K562 (cell line): ENCODE results near the gene FOXL3. TPM values are rescaled to one million over a fixed set of nuclear protein-coding genes. Genes with fewer than 3 reads are reported as not detected.

Experiments used
- ATAC-seq: fragments of 200-7000 bp; cut with Tn5 transposase; 3 replicates; pipeline ENCODE4 v1.9.1; 2020; ENCODE audit warnings: moderate library complexity
- BruUV-seq: library from RNA; stranded (reverse); fragments of 400-500 nt; replicated peaks from 2 replicates; lab custom pipeline; 2021; lab: Mats Ljungman, UMichigan
- CTCF ChIA-PET: fragments of 300-600 bp; formaldehyde crosslinking; extraction: SDS; loops from one replicate; lab custom pipeline; 2021; ENCODE audit warnings: low intra/inter-chr PET ratio; lab: Yijun Ruan, JAX
- POLR2A ChIA-PET: fragments of 300-600, 350-650 bp; sonication (Branson Sonifier 250); formaldehyde crosslinking; extraction: SDS; loops from one replicate; lab custom pipeline; 2021; ENCODE audit warnings: antibody characterized with exemption, inconsistent platforms; lab: Yijun Ruan, JAX
- DNase-seq, 4 experiments: peaks; one replicate each; pipeline versions ENCODE4 v3.0.0 to v3.0.0-alpha.2; 2011 to 2018; ENCODE audit warnings: low spot score in 3 of 4, mixed read lengths in 3 of 4; ENCODE audit errors: extremely low read depth in 1 of 4
- FAIRE-seq: peaks from 2 replicates; lab custom pipeline; 2011; peaks lifted over from hg19 to GRCh38; lab: Jason Lieb, UNC
- H2AFZ ChIP-seq: 2 replicates; pipeline ENCODE4 v1.6.0; 2011; ENCODE audit warnings: low read depth, low read length, control low read depth, inconsistent platforms
- H3K27ac ChIP-seq: fragments of 200-600 bp; 3 replicates; pipeline ENCODE4 v1.8.0; 2011; ENCODE audit warnings: low read depth, mild to moderate bottlenecking, control low read depth, inconsistent platforms, low read length, moderate library complexity, mixed read lengths; ENCODE audit errors: extremely low read depth
- H3K27me3 ChIP-seq, 2 experiments: fragments of 300-600 bp in 1 of 2; 2 replicates in 1 of 2; 3 replicates in 1 of 2; pipeline versions ENCODE4 v1.6.0 to v1.8.0; 2011; ENCODE audit warnings: inconsistent platforms in 2 of 2, low read length in 2 of 2, mild to moderate bottlenecking in 1 of 2, mixed read lengths in 1 of 2, moderate library complexity in 1 of 2; ENCODE audit not compliant: control insufficient read depth in 2 of 2, insufficient read depth in 2 of 2
- H3K36me3 ChIP-seq: fragments of 300-600 bp; 3 replicates; pipeline ENCODE4 v1.8.0; 2011; ENCODE audit warnings: mild to moderate bottlenecking, low read length, inconsistent platforms; ENCODE audit not compliant: control insufficient read depth, insufficient read depth
- H3K4me1 ChIP-seq, 2 experiments: fragments of 200-600 bp in 1 of 2; replicated peaks in 1 of 2; 2 replicates in 1 of 2; 3 replicates in 1 of 2; pipeline versions ENCODE4 v1.5.1 to v1.8.0; 2011; ENCODE audit warnings: inconsistent platforms in 2 of 2, low read length in 2 of 2, mild to moderate bottlenecking in 1 of 2, mixed read lengths in 1 of 2, moderate library complexity in 1 of 2; ENCODE audit not compliant: control insufficient read depth in 2 of 2, insufficient read depth in 2 of 2
- H3K4me2 ChIP-seq: 2 replicates; pipeline ENCODE4 v1.6.1; 2011; ENCODE audit warnings: low read length, control low read depth, inconsistent platforms, mixed read lengths; ENCODE audit not compliant: insufficient read depth
- H3K4me3 ChIP-seq: fragments of 200-600 bp; sonication (generic), shearing (Covaris generic); 2 replicates; pipeline ENCODE4 v1.5.1; 2016; ENCODE audit warnings: control low read depth, inconsistent platforms
- H3K79me2 ChIP-seq: fragments of 200-600 bp; 3 replicates; pipeline ENCODE4 v1.8.0; 2011; ENCODE audit warnings: low read length, inconsistent platforms; ENCODE audit not compliant: control insufficient read depth, insufficient read depth
- H3K9ac ChIP-seq, 2 experiments: 2 replicates each; pipeline versions ENCODE4 v1.6.0 to v1.6.1; 2011; ENCODE audit warnings: low read depth in 2 of 2, low read length in 2 of 2, control low read depth in 1 of 2, inconsistent platforms in 1 of 2, mild to moderate bottlenecking in 1 of 2, mixed read lengths in 1 of 2; ENCODE audit not compliant: insufficient read depth in 1 of 2
- H3K9me1 ChIP-seq: one replicate; pipeline ENCODE4 v1.6.0; 2011; ENCODE audit warnings: inconsistent platforms, mild to moderate bottlenecking, low read length, moderate library complexity; ENCODE audit not compliant: control insufficient read depth, insufficient read depth
- H3K9me3 ChIP-seq: replicated peaks from 2 replicates; pipeline ENCODE4 v1.5.1; 2011; ENCODE audit warnings: low read depth, low read length, inconsistent platforms; ENCODE audit not compliant: control insufficient read depth, insufficient read depth
- H4K20me1 ChIP-seq: replicated peaks from 2 replicates; pipeline ENCODE4 v1.6.1; 2011; ENCODE audit warnings: low read length, inconsistent platforms, mixed read lengths; ENCODE audit not compliant: control insufficient read depth, insufficient read depth
- CBFA2T3 ChIP-seq: fragments of 450-650 bp; IDR thresholded peaks from 2 replicates; pipeline ENCODE4 v1.6.1; 2017
- CREB3L1 ChIP-seq: fragments of 450-650 bp; IDR thresholded peaks from 2 replicates; pipeline ENCODE4 v1.6.1; 2014; ENCODE audit warnings: low read depth, mild to moderate bottlenecking, moderate library complexity, borderline replicate concordance
- EZH2 ChIP-seq: IDR thresholded peaks from 2 replicates; pipeline ENCODE4 v1.6.1; 2012; ENCODE audit warnings: low read depth, mild to moderate bottlenecking, inconsistent platforms, low read length, borderline replicate concordance
- GTF2B ChIP-seq: IDR thresholded peaks from 2 replicates; pipeline ENCODE4 v1.6.1; 2011; ENCODE audit not compliant: insufficient read length; ENCODE audit errors: extremely low read depth
- HDAC3 ChIP-seq: fragments of 450-650 bp; IDR thresholded peaks from 2 replicates; pipeline ENCODE4 v1.6.1; 2018; ENCODE audit warnings: borderline replicate concordance, mild to moderate bottlenecking, moderate library complexity; ENCODE audit not compliant: partially characterized antibody
- PPARD ChIP-seq: fragments of 250-450 bp; sonication (Bioruptor Pico); IDR thresholded peaks from 2 replicates; pipeline ENCODE4 v1.8.0; 2022; ENCODE audit warnings: inconsistent platforms, mild to moderate bottlenecking, moderate library complexity
- ZBTB43 ChIP-seq: sonication (generic); formaldehyde crosslinking; IDR thresholded peaks from 2 replicates; pipeline ENCODE4 v1.8.0; 2023; ENCODE audit warnings: mild to moderate bottlenecking, missing genetic modification reagents
- ZNF224 ChIP-seq: sonication (generic); formaldehyde crosslinking; IDR thresholded peaks from 2 replicates; pipeline ENCODE4 v1.8.0; 2022; ENCODE audit warnings: mild to moderate bottlenecking, missing genetic modification reagents
- ZNF785 ChIP-seq: fragments of 250-450 bp; sonication (Bioruptor Pico); IDR thresholded peaks from 2 replicates; pipeline ENCODE4 v1.4.0; 2020; ENCODE audit warnings: mild to moderate bottlenecking
- WGBS: fragments of 100-300 bp; shearing (Covaris generic); methylation state at CpG from one replicate; pipeline ENCODE4 v1.1.6; 2016; ENCODE audit warnings: low coverage, mixed read lengths; ENCODE audit not compliant: insufficient coverage; ENCODE audit errors: missing lambda C conversion rate; 5-methylcytosine and 5-hydroxymethylcytosine counted together
- in situ Hi-C: fragments of 300-500 bp; cut with MboI; formaldehyde crosslinking; loops from 4 replicates; pipeline ENCODE4 v1.15.0; 2018; ENCODE audit warnings: inconsistent platforms, mixed read lengths
- intact Hi-C: fragments of 100-400 bp; cut with micrococcal nuclease; formaldehyde crosslinking; loops from 2 replicates; pipeline ENCODE4 v1.14.2; 2022
- polyA plus RNA-seq, 8 experiments: library from polyadenylated mRNA; depleted of rRNA in 4 of 8; stranded (reverse) in 5 of 8; unstranded in 3 of 8; fragments of >200 nt; fragmentation: Nextera tagmentation in 2 of 8; fragmentation: Illumina TruSeq in 1 of 8; extraction: Ambion mirVana in 2 of 8; extraction: Trizol in 1 of 8; gene quantifications; 2 replicates each; pipeline versions ENCODE4 v1.2.1 to v1.2.3, GENCODE V29; 2011 to 2014; ENCODE audit warnings: inconsistent platforms in 1 of 8, missing spikeins in 1 of 8
- total RNA-seq, 7 experiments: library from RNA; depleted of rRNA in 6 of 7; stranded (reverse); fragments of >200 nt in 6 of 7; fragmentation: Illumina TruSeq in 2 of 7; extraction: Trizol in 2 of 7; gene quantifications; 2 replicates each; pipeline versions ENCODE4 v1.2.1 to v1.2.3, GENCODE V29; 2011 to 2021; ENCODE audit warnings: low replicate concordance in 1 of 7

The FOXL3 gene
- total and polyA plus RNA-seq, 9 of the 15 experiments (the other 6 are each of a cell fraction or from before 2014, with no cell fraction given): not detected

- 5% methylated on average over 15 of the region's 16 CpGs for WGBS
- no peak overlapping the region for H3K27ac ChIP-seq
- DNase-seq (no peak), FAIRE-seq (no peak), ATAC-seq (no peak)
- intact Hi-C loops: no loop called here
- H3K9me3 ChIP-seq: peaks cover 13% of the 10 kb centered on the region; the same call in 1 of the 2 replicates
- H2AFZ ChIP-seq: no peak overlapping the region
- H3K36me3 ChIP-seq: no peaks in the 10 kb centered on the region
- no peak overlapping the region for H3K4me2 ChIP-seq
- no peaks in the 10 kb centered on the region for H3K9me1 ChIP-seq
- H3K4me1 ChIP-seq: peaks cover 0 to 13% of the 10 kb centered on the region in 2 experiments; a peak in 2 of 5 replicates
- CTCF ChIA-PET: interaction anchor here (0.7 kb wide), 1 partner anchor 429 kb away, joined by 6 read pairs; no protein-coding TSS in a partner anchor
- no peaks in the 10 kb centered on the region for H3K79me2 ChIP-seq
- POLR2A ChIA-PET: no interaction called here
- in situ Hi-C loops: loop anchor here (5.0 kb wide), 1 partner anchor 192 kb away; no protein-coding TSS in a partner anchor
- H3K27me3 ChIP-seq: peaks cover 47 to 61% of the 10 kb centered on the region in 2 experiments
- TF ChIP-seq EZH2 (0 out of 2 replicates have a peak, but pooled peaks have one; percentile 17), PPARD (no peak)
- H4K20me1 ChIP-seq: no peaks in the 10 kb centered on the region
- H3K9ac ChIP-seq: no peak overlapping the region
- no peak overlapping the region for H3K4me3 ChIP-seq
- no TSS peak for BruUV-seq
Measured at GRCh38 chr7:330511-331230, 40.7 kb downstream of the FOXL3 start.

GRCh38 chr7:332020-332517 lies 42.1 kb downstream of the FOXL3 start:
- ChIA-PET CTCF (interaction anchor here (0.9 to 1.7 kb wide), 2 partner anchors 10 to 442 kb away, joined by 3 read pairs; no protein-coding TSS in a partner anchor), POLR2A (interaction anchor here (0.6 kb wide), 1 partner anchor 334 kb away, joined by 3 read pairs; no protein-coding TSS in a partner anchor)
- 41% methylated on average over 22 of the region's 23 CpGs for WGBS
- intact Hi-C loops (no loop called here), in situ Hi-C loops (loop anchor here (5.0 kb wide), 1 partner anchor 190 kb away; no protein-coding TSS in a partner anchor)
- Histone ChIP-seq H3K4me2 (no peak overlapping the region), H3K79me2 (no peaks in the 10 kb centered on the region), H3K27me3 (peaks cover 33 to 47% of the 10 kb centered on the region in 2 experiments), H3K9ac (0 out of 4 replicates have a peak overlapping the region, but pooled peaks of 1 of the 2 experiments have one; percentile 13), H3K9me3 (peaks cover 10% of the 10 kb centered on the region; the same call in 1 of the 2 replicates), H4K20me1 (no peaks in the 10 kb centered on the region), H3K4me1 (peaks cover 0 to 14% of the 10 kb centered on the region in 2 experiments; a peak in 2 of 5 replicates), H3K9me1 (no peaks in the 10 kb centered on the region), H3K36me3 (no peaks in the 10 kb centered on the region), H2AFZ (no peak overlapping the region; the same call in 1 of the 2 replicates), H3K27ac (no peak overlapping the region), H3K4me3 (no peak overlapping the region)
- DNase-seq (no peak), FAIRE-seq (no peak), ATAC-seq (no peak)
- BruUV-seq: no TSS peak
- TF ChIP-seq HDAC3 (no peak), ZBTB43 (CRISPR knock-in tag) (no peak), GTF2B (no peak), CBFA2T3 (no peak), ZNF785 (CRISPR knock-in tag) (no peak), CREB3L1 (no peak), ZNF224 (CRISPR knock-in tag) (no peak)
